ENCODE measurements around the gene UGT2A2.
"Not testable (repeated sequence)": the region's sequence is repeated elsewhere in the genome, so short reads cannot be mapped to it uniquely, and the experiment has no call there.

The UGT2A2 gene

DNA sequence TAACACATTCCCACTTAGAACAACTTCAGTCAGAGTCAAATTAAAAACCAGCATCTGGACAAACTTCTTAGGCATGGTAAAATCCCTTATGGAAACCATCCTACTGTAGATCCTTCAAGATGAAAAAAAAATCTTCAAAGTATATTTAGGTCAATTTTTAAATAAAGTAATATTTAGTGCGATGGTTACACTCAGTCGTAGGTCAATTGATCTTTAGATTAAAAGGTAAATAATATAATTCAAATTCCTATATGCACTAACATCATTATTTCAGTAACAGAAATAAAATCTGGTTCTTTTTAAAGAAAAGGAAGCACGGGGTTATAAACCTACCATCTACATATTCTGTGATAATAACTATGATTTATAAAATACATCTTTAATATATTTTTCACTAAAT, at the start of gene UGT2A2:
UGT2A2 (minus strand) TSS at position 101 of the 400 bp plus-strand sequence; CDS start at position 99, 2 bp downstream.
- no peak for DNase-seq (ENCODE audit: low spot score)
- TF ChIP-seq, protein P1, sequence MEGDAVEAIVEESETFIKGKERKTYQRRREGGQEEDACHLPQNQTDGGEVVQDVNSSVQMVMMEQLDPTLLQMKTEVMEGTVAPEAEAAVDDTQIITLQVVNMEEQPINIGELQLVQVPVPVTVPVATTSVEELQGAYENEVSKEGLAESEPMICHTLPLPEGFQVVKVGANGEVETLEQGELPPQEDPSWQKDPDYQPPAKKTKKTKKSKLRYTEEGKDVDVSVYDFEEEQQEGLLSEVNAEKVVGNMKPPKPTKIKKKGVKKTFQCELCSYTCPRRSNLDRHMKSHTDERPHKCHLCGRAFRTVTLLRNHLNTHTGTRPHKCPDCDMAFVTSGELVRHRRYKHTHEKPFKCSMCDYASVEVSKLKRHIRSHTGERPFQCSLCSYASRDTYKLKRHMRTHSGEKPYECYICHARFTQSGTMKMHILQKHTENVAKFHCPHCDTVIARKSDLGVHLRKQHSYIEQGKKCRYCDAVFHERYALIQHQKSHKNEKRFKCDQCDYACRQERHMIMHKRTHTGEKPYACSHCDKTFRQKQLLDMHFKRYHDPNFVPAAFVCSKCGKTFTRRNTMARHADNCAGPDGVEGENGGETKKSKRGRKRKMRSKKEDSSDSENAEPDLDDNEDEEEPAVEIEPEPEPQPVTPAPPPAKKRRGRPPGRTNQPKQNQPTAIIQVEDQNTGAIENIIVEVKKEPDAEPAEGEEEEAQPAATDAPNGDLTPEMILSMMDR (conservative IDR thresholded peaks at IDR 0.05; ENCODE audit: low read depth): no peak
- ChIA-PET POLR2A (ENCODE audit: low non-redundant PET) (no interaction called here), CTCF (interaction anchor here (0.6 kb wide), 1 partner anchor 1390 kb away, joined by 4 read pairs; no protein-coding TSS in a partner anchor)
- no peak within 1 kb of the TSS for H3K27ac ChIP-seq

DNA sequence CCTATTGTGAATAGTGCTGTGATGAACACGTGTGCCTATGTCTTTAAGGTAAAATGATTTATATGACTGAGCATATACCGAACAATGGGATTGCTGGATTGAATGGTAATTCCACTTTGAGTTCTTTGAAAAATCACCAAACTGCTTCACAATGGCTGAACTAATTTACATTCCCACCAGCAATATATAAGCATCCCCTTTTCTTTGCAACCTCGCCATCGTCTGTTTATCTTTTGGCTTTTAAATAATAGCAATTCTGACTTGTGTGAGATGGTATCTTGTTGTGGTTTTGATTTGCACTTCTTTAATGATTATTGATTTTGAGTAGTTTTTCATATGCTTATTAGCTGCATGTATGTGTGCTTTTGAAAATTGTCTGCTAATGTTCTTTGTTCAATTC, 45.4 kb upstream of the UGT2A2 start:
- ChIA-PET POLR2A (ENCODE audit: low non-redundant PET) (no interaction called here), CTCF (interaction anchor here (0.9 kb wide), 1 partner anchor 196 kb away, joined by 4 read pairs; no protein-coding TSS in a partner anchor)
- no peak overlapping the region for H3K27ac ChIP-seq
- no peak for DNase-seq (ENCODE audit: low spot score)
- TF ChIP-seq, protein P1 (conservative IDR thresholded peaks at IDR 0.05; ENCODE audit: low read depth): no peak

DNA sequence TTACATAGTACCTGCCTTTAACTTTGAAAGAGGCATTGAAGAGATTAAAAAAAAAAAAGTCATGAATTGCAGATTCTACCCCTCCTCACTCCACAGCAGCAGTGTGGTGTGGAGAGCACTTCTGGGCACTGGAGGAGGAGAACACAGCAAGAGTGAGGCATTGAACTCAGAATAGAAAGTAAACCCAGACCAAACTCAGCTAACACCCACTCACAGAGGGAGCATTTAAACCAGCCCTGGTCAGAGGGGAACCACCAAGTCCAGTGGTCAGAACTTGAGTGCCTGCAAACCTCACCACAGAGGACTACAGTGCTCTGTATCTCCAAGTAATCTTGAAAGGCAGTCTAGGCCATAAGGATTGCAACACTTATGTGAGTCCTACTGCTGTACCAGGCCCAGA, 29.2 kb upstream of the UGT2A2 start:
- POLR2A ChIA-PET (ENCODE audit: low non-redundant PET): no interaction called here
- CTCF ChIA-PET: no interaction called here
- TF ChIP-seq, protein P1 (conservative IDR thresholded peaks at IDR 0.05; ENCODE audit: low read depth): no peak
- H3K27ac ChIP-seq: no peak overlapping the region
- no peak for DNase-seq (ENCODE audit: low spot score)

DNA sequence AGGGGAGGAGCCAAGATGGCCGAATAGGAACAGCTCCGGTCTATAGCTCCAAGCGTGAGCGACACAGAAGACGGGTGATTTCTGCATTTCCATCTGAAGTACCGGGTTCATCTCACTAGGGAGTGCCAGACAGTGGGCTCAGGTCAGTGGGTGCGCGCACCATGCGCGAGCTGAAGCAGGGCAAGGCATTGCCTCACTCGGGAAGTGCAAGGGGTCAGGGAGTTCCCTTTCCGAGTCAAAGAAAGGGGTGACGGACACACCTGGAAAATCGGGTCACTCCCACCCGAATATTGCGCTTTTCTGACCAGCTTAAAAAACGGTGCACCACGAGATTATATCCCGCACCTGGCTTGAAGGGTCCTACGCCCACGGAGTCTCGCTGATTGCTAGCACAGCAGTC, 24.6 kb upstream of the UGT2A2 start:
- POLR2A ChIA-PET (ENCODE audit: low non-redundant PET); CTCF ChIA-PET; H3K27ac ChIP-seq; DNase-seq (ENCODE audit: low spot score): not testable (repeated sequence)

DNA sequence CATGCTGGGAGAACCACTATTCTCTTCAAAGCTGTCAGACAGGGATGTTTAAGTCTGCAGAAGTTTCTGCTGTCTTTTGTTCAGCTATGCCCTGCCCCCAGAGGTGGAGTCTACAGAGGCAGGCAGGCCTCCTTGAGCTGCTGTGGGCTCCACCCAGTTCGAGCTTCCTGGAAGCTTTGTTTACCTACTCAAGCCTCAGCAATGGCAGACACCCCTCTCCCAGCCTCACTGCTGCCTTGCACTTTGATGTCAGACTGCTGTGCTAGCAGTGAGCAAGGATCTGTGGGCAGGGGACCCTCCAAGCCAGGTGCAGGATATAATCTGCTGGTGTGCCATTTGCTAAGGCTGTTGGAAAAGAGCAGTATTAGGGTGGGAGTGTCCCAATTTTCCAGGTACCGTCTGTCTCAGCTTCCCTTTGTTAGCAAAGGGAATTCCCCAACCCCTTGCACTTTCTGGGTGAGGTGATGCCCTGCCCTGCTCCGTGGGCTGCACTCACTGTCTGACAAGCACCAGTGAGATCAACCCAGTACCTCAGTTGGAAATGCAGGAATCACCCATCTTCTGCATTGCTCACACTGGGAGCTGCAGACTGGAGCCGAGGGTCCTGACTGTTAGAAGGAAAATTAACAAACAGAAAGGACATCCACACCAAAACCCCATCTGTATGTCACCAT, 21.8 kb upstream of the UGT2A2 start:
- POLR2A ChIA-PET (ENCODE audit: low non-redundant PET); DNase-seq (ENCODE audit: low spot score); CTCF ChIA-PET; H3K27ac ChIP-seq: not testable (repeated sequence)

DNA sequence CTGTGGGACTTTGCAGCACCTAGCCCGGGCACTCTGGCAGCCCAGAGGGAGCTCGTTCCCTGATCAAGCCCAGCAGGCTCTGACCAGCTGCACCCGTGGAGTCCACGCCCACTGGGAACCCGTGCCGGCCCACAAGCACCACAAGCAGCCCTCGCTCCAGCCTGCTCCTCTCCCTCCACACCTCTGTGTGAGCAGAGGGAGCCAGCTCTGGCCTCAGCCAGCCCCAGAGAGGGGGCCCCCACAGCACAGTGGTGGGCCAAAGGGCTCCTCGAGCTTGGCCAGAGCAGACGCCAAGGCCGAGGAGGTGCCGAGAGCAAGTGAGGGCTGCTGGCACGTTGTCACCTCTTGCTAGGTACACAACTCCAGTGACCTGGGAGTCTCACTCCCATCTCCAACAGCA, 18.7 kb upstream of the UGT2A2 start:
- no peak overlapping the region for H3K27ac ChIP-seq
- no peak for DNase-seq (ENCODE audit: low spot score)
- TF ChIP-seq, protein P1 (conservative IDR thresholded peaks at IDR 0.05; ENCODE audit: low read depth): no peak
- ChIA-PET POLR2A (ENCODE audit: low non-redundant PET) (no interaction called here), CTCF (interaction anchor here (0.5 to 0.7 kb wide), 3 partner anchors 227 to 1260 kb away, joined by 3 read pairs; no protein-coding TSS in a partner anchor)

DNA sequence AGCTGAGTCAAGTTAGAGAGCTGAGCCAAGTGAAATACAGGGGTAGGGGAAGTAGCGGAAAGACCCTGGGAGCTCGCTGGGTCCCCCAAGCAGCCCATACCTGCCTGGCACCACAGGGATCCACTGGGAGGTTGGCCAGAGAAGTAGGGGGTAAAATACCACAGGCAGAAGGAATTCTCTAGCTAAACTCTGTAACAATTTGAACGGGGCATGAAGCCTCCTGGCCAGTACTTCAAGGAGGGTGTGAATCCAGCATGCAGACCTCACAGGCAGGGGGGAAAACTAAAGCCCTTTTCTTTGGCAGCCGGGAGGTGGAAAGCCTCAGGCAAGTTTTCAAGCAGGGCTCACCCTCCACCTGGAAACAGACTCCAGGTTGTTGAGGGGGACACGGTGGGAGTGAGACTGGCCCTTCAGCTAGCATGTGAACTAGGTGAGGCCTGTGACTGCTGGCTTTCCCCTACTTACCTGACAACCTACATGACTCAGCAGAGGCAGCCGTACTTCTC, 17.3 kb upstream of the UGT2A2 start:
- TF ChIP-seq, protein P1 (conservative IDR thresholded peaks at IDR 0.05; ENCODE audit: low read depth): no peak
- ChIA-PET POLR2A (ENCODE audit: low non-redundant PET) (no interaction called here), CTCF (no interaction called here)
- no peak for DNase-seq (ENCODE audit: low spot score)
- H3K27ac ChIP-seq: no peak overlapping the region

Data from RWPE1 (cell line).